Lower leg skin (tissue), 3 donors: Measurements from ENCODE around the gene CERS5.

Experiments used
- POLR2A ChIP-seq, 2 donors: fragments of 450-650 bp; IDR thresholded peaks; one replicate each; pipeline ENCODE4 v1.6.1; 2016 to 2017; ENCODE audit warnings: antibody characterized with exemption in 2 of 2, mild to moderate bottlenecking in 1 of 2, moderate library complexity in 1 of 2
- TF ChIP-seq, protein P1 (sequence below), 3 donors: fragments of 450-650 bp; IDR thresholded peaks; one replicate each; pipeline ENCODE4 v1.5.1; 2016; ENCODE audit warnings: antibody characterized with exemption in 3 of 3, mild to moderate bottlenecking in 3 of 3, moderate library complexity in 2 of 3

DNA sequence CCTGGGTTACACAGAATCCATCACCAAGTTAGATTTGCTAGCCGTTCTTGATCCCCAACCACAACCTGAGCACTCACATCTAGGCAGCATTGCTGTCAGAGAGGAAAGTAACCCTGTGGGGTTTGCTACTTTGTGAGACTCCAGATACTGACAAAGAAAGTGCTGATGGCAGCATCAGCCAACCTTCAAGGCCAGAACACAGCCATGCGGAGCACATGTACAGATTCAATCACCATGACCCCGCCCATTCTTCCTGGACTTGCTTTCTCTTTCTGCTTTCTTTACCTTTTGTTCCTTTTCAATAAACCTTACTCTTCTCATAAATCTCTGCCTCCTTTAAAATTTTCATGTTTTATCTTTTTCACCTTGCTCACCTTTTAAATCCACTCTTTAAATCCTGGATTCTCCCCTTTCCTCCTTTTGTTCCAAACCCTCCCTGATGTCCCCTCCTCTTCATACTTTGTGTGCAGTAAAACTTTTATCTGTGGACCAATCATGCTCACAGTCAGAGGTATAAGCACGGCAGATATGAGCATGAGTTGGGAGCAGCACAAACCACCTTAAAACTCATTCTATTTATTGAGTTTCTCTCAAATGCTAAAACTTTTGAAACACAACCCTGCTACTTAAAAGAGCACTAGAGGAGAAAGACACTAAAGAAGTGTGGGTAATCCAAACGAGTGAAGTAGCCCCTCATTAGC is 21.9 kb upstream of the CERS5 start:
- TF ChIP-seq, protein P1, sequence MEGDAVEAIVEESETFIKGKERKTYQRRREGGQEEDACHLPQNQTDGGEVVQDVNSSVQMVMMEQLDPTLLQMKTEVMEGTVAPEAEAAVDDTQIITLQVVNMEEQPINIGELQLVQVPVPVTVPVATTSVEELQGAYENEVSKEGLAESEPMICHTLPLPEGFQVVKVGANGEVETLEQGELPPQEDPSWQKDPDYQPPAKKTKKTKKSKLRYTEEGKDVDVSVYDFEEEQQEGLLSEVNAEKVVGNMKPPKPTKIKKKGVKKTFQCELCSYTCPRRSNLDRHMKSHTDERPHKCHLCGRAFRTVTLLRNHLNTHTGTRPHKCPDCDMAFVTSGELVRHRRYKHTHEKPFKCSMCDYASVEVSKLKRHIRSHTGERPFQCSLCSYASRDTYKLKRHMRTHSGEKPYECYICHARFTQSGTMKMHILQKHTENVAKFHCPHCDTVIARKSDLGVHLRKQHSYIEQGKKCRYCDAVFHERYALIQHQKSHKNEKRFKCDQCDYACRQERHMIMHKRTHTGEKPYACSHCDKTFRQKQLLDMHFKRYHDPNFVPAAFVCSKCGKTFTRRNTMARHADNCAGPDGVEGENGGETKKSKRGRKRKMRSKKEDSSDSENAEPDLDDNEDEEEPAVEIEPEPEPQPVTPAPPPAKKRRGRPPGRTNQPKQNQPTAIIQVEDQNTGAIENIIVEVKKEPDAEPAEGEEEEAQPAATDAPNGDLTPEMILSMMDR (IDR thresholded peaks at IDR 0.05): no peak
- no peak for TF ChIP-seq POLR2A (IDR thresholded peaks at IDR 0.05)
